ENCODE data around the gene PJA2.
A peak's percentile ranks its signal among the peaks of the same experiment; 100 is the strongest.

The PJA2 gene

GRCh38 chr5:109409844-109410388 lies at the start of gene PJA2:
PJA2 (minus strand) TSS chr5:109409974; CDS start chr5:109383433, 26,541 bp downstream.
- peak; percentile 61 for TF ChIP-seq CTCF (IDR thresholded peaks at IDR 0.05)
- H3K4me1 ChIP-seq (ENCODE audit: control insufficient read depth in 1 of 2, insufficient read depth in 1 of 2, low read depth in 1 of 2, low read length in 1 of 2) = peaks cover 35 to 36% of the 10 kb centered on the region in 2 experiments
- peak within 1 kb of the TSS; percentile 85 to 91 for H3K4me3 ChIP-seq (ENCODE audit: low read depth in 1 of 2, low read length in 1 of 2)
- H3K36me3 ChIP-seq = no peaks in the 10 kb centered on the region
- H3K27me3 ChIP-seq = no peaks in the 10 kb centered on the region
- no peaks in the 10 kb centered on the region for H3K9me3 ChIP-seq
- H3K27ac ChIP-seq = peak within 1 kb of the TSS; percentile 99

- no peaks in the 10 kb centered on the region for H3K36me3 ChIP-seq
- H3K27ac ChIP-seq = no peak overlapping the region
- no peaks in the 10 kb centered on the region for H3K4me1 ChIP-seq (ENCODE audit: control insufficient read depth in 1 of 2, insufficient read depth in 1 of 2, low read depth in 1 of 2, low read length in 1 of 2)
- no peak for TF ChIP-seq CTCF (IDR thresholded peaks at IDR 0.05)
- no peak overlapping the region for H3K4me3 ChIP-seq (ENCODE audit: low read depth in 1 of 2, low read length in 1 of 2)
- H3K9me3 ChIP-seq = no peaks in the 10 kb centered on the region
- no peaks in the 10 kb centered on the region for H3K27me3 ChIP-seq
Measured at GRCh38 chr5:109455598-109456096, 45.9 kb upstream of the PJA2 start.

GRCh38 chr5:109454731-109455505 lies 45.1 kb upstream of the PJA2 start:
- Histone ChIP-seq H3K36me3 (no peaks in the 10 kb centered on the region), H3K4me3 (ENCODE audit: low read depth in 1 of 2, low read length in 1 of 2) (no peak overlapping the region), H3K27ac (no peak overlapping the region), H3K27me3 (no peaks in the 10 kb centered on the region), H3K4me1 (ENCODE audit: control insufficient read depth in 1 of 2, insufficient read depth in 1 of 2, low read depth in 1 of 2, low read length in 1 of 2) (peaks cover 0 to 7% of the 10 kb centered on the region in 2 experiments), H3K9me3 (no peaks in the 10 kb centered on the region)
- TF ChIP-seq CTCF (IDR thresholded peaks at IDR 0.05) = no peak

- Histone ChIP-seq H3K4me3 (ENCODE audit: low read depth in 1 of 2, low read length in 1 of 2) (no peak overlapping the region), H3K27ac (no peak overlapping the region), H3K4me1 (ENCODE audit: control insufficient read depth in 1 of 2, insufficient read depth in 1 of 2, low read depth in 1 of 2, low read length in 1 of 2) (peaks cover 0 to 8% of the 10 kb centered on the region in 2 experiments), H3K27me3 (no peaks in the 10 kb centered on the region), H3K9me3 (no peaks in the 10 kb centered on the region), H3K36me3 (no peaks in the 10 kb centered on the region)
- TF ChIP-seq CTCF (IDR thresholded peaks at IDR 0.05) = no peak
Measured at GRCh38 chr5:109453251-109453650, 43.5 kb upstream of the PJA2 start.

- Histone ChIP-seq H3K4me3 (ENCODE audit: low read depth in 1 of 2, low read length in 1 of 2) (no peak overlapping the region), H3K27me3 (no peaks in the 10 kb centered on the region), H3K27ac (no peak overlapping the region), H3K9me3 (no peaks in the 10 kb centered on the region), H3K36me3 (no peaks in the 10 kb centered on the region), H3K4me1 (ENCODE audit: control insufficient read depth in 1 of 2, insufficient read depth in 1 of 2, low read depth in 1 of 2, low read length in 1 of 2) (peaks cover 0 to 8% of the 10 kb centered on the region in 2 experiments)
- TF ChIP-seq CTCF (IDR thresholded peaks at IDR 0.05) = no peak
Measured at GRCh38 chr5:109452661-109453060, 42.9 kb upstream of the PJA2 start.

Data from neutrophil (primary cell).